Measurements from ENCODE around the gene ANKS1A.

Gene ANKS1A

GRCh38 chr6:35043381-35044130 is 154.5 kb downstream of the ANKS1A start:
- Histone ChIP-seq H3K4me3 (ENCODE audit: low read length) (no peak overlapping the region), H3K4me1 (ENCODE audit: low read length) (peaks cover 14% of the 10 kb centered on the region), H3K36me3 (replicated peaks; ENCODE audit: insufficient read depth, low read length) (no peaks in the 10 kb centered on the region), H2AFZ (ENCODE audit: low read length) (no peak overlapping the region), H3K9me2 (replicated peaks; ENCODE audit: insufficient read depth, low read length) (no peaks in the 10 kb centered on the region), H3K4me2 (ENCODE audit: low read depth, low read length) (no peak overlapping the region), H3K27me3 (replicated peaks; ENCODE audit: insufficient read depth, low read length) (no peaks in the 10 kb centered on the region), H4K20me1 (ENCODE audit: insufficient read depth, low read length) (no peaks in the 10 kb centered on the region), H3F3A (ENCODE audit: insufficient read depth, low read length) (peaks cover 8% of the 10 kb centered on the region), H3K79me2 (ENCODE audit: low read length) (no peaks in the 10 kb centered on the region), H3K9me3 (replicated peaks; ENCODE audit: insufficient read depth, low read length) (no peaks in the 10 kb centered on the region), H3K9ac (ENCODE audit: low read length) (no peak overlapping the region), H3K27ac (ENCODE audit: low read length) (no peak overlapping the region)
- no peak for TF ChIP-seq EZH2 (optimal IDR thresholded peaks at IDR 0.05; ENCODE audit: low read depth, low read length)
- TF ChIP-seq EZH2phosphoT487 (IDR thresholded peaks at IDR 0.05; ENCODE audit: low read length) = no peak
- TF ChIP-seq CTCF (IDR thresholded peaks at IDR 0.05; ENCODE audit: low read length) = no peak
- no peak for DNase-seq

- Histone ChIP-seq H3K9me2 (replicated peaks; ENCODE audit: insufficient read depth, low read length) (no peaks in the 10 kb centered on the region), H3K4me2 (ENCODE audit: low read depth, low read length) (no peak overlapping the region), H3K27me3 (replicated peaks; ENCODE audit: insufficient read depth, low read length) (no peaks in the 10 kb centered on the region), H3F3A (ENCODE audit: insufficient read depth, low read length) (peaks cover 8% of the 10 kb centered on the region), H3K9ac (ENCODE audit: low read length) (no peak overlapping the region), H4K20me1 (ENCODE audit: insufficient read depth, low read length) (no peaks in the 10 kb centered on the region), H3K9me3 (replicated peaks; ENCODE audit: insufficient read depth, low read length) (no peaks in the 10 kb centered on the region), H3K36me3 (replicated peaks; ENCODE audit: insufficient read depth, low read length) (no peaks in the 10 kb centered on the region), H3K4me3 (ENCODE audit: low read length) (no peak overlapping the region), H3K4me1 (ENCODE audit: low read length) (peaks cover 19% of the 10 kb centered on the region), H3K79me2 (ENCODE audit: low read length) (no peaks in the 10 kb centered on the region), H3K27ac (ENCODE audit: low read length) (no peak overlapping the region), H2AFZ (ENCODE audit: low read length) (no peak overlapping the region)
- TF ChIP-seq EZH2 (optimal IDR thresholded peaks at IDR 0.05; ENCODE audit: low read depth, low read length) (no peak), EZH2phosphoT487 (IDR thresholded peaks at IDR 0.05; ENCODE audit: low read length) (no peak), CTCF (IDR thresholded peaks at IDR 0.05; ENCODE audit: low read length) (no peak)
- no peak for DNase-seq
These were observed 155.2 kb downstream of the ANKS1A start for GRCh38 chr6:35044145-35044745.

GRCh38 chr6:35044761-35045421 is 155.8 kb downstream of the ANKS1A start:
- H4K20me1 ChIP-seq (ENCODE audit: insufficient read depth, low read length) = no peaks in the 10 kb centered on the region
- H3K9me2 ChIP-seq (replicated peaks; ENCODE audit: insufficient read depth, low read length) = no peaks in the 10 kb centered on the region
- H3K4me3 ChIP-seq (ENCODE audit: low read length) = no peak overlapping the region
- no peak for DNase-seq
- no peak for TF ChIP-seq CTCF (IDR thresholded peaks at IDR 0.05; ENCODE audit: low read length)
- no peak for TF ChIP-seq EZH2 (optimal IDR thresholded peaks at IDR 0.05; ENCODE audit: low read depth, low read length)
- no peak for TF ChIP-seq EZH2phosphoT487 (IDR thresholded peaks at IDR 0.05; ENCODE audit: low read length)
- H3K79me2 ChIP-seq (ENCODE audit: low read length) = no peaks in the 10 kb centered on the region
- no peaks in the 10 kb centered on the region for H3K9me3 ChIP-seq (replicated peaks; ENCODE audit: insufficient read depth, low read length)
- no peaks in the 10 kb centered on the region for H3K36me3 ChIP-seq (replicated peaks; ENCODE audit: insufficient read depth, low read length)
- peaks cover 8% of the 10 kb centered on the region for H3F3A ChIP-seq (ENCODE audit: insufficient read depth, low read length)
- no peak overlapping the region for H3K4me2 ChIP-seq (ENCODE audit: low read depth, low read length)
- no peak overlapping the region for H2AFZ ChIP-seq (ENCODE audit: low read length)
- no peak overlapping the region for H3K9ac ChIP-seq (ENCODE audit: low read length)
- no peak overlapping the region for H3K27ac ChIP-seq (ENCODE audit: low read length)
- no peaks in the 10 kb centered on the region for H3K27me3 ChIP-seq (replicated peaks; ENCODE audit: insufficient read depth, low read length)
- H3K4me1 ChIP-seq (ENCODE audit: low read length) = peaks cover 21% of the 10 kb centered on the region

Data from MM.1S (cell line).